Mucosa of rectum (tissue), 2 donors: ENCODE measurements around the gene TPST1.
A peak's percentile ranks its signal among the peaks of the same experiment; 100 is the strongest.

Experiments
- H3K27ac ChIP-seq, 2 donors: one replicate each; pipeline ENCODE4 v1.7.0; 2013; ENCODE audit warnings: inconsistent platforms in 2 of 2, low read depth in 2 of 2, low read length in 2 of 2
- H3K27me3 ChIP-seq, 2 donors: one replicate each; pipeline ENCODE4 v1.7.0; 2013; ENCODE audit warnings: low read length in 2 of 2; ENCODE audit not compliant: control insufficient read depth in 2 of 2, insufficient read depth in 2 of 2
- H3K36me3 ChIP-seq, 2 donors: one replicate each; pipeline ENCODE4 v1.7.0; 2013; ENCODE audit warnings: low read length in 2 of 2; ENCODE audit not compliant: control insufficient read depth in 2 of 2, insufficient read depth in 2 of 2
- H3K4me1 ChIP-seq, 2 donors: one replicate each; pipeline ENCODE4 v1.7.0; 2013; ENCODE audit warnings: low read length in 2 of 2, mild to moderate bottlenecking in 1 of 2; ENCODE audit not compliant: control insufficient read depth in 2 of 2, insufficient read depth in 2 of 2
- H3K4me3 ChIP-seq, 2 donors: one replicate each; pipeline ENCODE4 v1.7.0; 2013; ENCODE audit warnings: low read length in 2 of 2
- H3K9ac ChIP-seq, 2 donors: one replicate each; pipeline ENCODE4 v1.7.0; 2013; ENCODE audit warnings: low read length in 2 of 2, low read depth in 1 of 2, mild to moderate bottlenecking in 1 of 2
- H3K9me3 ChIP-seq, 2 donors: one replicate each; pipeline ENCODE4 v1.7.0; 2013; ENCODE audit warnings: low read length in 2 of 2; ENCODE audit not compliant: control insufficient read depth in 2 of 2
- donor health status: healthy.
- donor health status: Normal muscosa, but diverticular disease.

TPST1 gene

DNA sequence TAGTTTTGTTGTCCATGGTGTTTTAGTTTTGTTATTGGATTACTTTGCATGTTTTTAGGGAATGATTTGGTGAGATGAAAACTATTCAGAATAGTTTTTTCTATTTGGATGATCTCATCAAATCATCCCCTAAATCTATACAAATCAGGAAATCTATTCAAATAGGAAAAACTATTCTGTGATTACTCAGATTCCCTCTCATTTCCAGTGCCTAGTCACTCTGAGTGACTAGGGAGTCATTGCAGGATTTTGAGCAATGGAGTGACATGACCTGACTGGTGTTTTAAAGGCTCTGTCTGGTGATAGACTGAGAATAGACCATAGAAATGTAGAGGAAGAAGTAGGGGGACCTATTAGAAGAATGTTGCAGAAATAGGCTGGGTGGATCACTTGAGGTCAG, 72.4 kb downstream of the TPST1 start:
- H3K27me3 ChIP-seq = no peaks in the 10 kb centered on the region
- no peak overlapping the region for H3K27ac ChIP-seq
- H3K36me3 ChIP-seq = no peaks in the 10 kb centered on the region
- no peaks in the 10 kb centered on the region for H3K9me3 ChIP-seq
- H3K9ac ChIP-seq = no peak overlapping the region
- no peaks in the 10 kb centered on the region for H3K4me1 ChIP-seq
- H3K4me3 ChIP-seq = no peak overlapping the region

DNA sequence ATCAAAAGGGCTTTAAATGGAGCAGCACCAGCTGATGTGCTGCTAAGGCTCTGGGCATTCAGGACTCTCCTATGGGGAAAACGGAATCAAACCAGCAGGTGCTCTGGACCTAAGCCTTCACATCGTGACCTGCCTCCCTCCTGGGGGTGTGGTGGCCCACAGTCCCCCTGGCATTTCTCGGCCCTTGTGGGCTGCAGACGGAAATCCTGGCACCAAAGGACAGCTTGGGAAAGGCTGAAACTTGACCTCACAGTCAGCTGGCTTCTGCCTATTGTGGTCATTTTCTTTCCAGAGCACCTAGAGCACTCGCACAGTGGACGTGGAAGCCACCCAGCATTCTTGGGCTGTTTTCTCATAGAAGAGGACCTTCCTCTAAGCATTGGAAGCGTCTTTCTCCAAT, 74.8 kb downstream of the TPST1 start:
- H3K4me3 ChIP-seq = no peak overlapping the region
- no peak overlapping the region for H3K9ac ChIP-seq
- H3K4me1 ChIP-seq = no peaks in the 10 kb centered on the region
- H3K27ac ChIP-seq = no peak overlapping the region
- H3K27me3 ChIP-seq = no peaks in the 10 kb centered on the region
- no peaks in the 10 kb centered on the region for H3K9me3 ChIP-seq
- H3K36me3 ChIP-seq = no peaks in the 10 kb centered on the region

DNA sequence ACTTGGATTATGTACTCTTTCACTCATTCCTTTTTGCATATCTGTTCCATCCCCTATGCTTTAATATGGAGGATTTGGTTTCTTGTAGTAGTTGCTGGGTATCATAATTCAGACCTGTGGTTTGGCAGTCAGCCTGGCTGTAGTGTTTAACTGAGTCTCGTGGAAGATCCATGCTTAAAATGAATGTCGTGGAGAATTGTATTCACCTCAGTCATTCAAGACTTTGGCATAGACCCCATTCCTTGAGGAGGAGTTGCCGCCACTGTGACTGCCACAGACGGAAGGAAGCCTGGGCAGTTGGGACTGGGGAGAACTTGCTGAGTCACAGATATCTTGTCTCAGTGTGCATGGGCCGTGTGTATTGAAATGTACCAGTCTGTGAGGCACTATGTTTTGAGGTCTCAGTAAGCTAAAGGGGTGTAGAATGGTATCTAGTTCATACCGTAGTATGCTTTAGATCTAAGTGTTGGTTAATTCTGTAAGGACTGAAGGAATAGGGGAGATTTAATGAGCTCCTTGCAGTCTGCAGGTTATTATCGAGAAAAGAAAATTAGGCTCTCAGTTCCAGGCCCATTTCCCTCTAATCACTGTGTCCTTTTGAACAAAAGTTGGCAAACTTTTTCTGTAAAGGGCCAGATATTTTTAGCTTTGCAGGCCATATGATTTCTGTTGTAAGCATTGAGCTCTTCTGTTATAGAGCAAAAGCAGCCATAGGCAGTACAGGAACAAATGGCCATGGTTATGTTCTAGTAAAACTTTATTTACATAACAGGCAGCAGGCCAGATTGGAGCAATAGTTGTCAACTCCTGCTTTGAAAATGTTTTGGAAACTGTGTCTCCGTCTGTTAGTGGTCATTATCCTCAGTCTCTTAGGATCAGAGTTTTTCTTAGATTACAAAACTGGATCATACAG, 76.8 kb downstream of the TPST1 start:
- H3K4me3 ChIP-seq = no peak overlapping the region
- no peak overlapping the region for H3K9ac ChIP-seq
- no peaks in the 10 kb centered on the region for H3K9me3 ChIP-seq
- no peaks in the 10 kb centered on the region for H3K36me3 ChIP-seq
- no peaks in the 10 kb centered on the region for H3K27me3 ChIP-seq
- peak overlapping the region in 1 of 2 donors; percentile 18 for H3K27ac ChIP-seq
- H3K4me1 ChIP-seq = no peaks in the 10 kb centered on the region

DNA sequence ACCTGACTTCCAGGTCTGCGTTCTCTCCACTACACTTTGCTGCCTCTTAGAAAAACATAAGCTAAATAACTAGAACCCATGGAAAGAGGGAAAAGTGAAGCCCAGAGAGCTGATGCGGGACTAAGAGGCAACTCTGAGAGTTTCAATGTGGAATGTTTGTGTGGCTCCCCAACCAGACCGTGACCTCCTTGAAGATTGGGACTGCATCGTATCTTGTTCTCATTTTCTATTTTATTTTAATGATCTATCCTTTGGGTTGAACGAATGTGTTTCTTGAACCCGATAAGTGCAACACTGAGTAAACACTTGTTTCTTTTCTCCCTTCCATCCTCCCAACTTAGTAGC, 77.4 kb downstream of the TPST1 start:
- H3K27me3 ChIP-seq = no peaks in the 10 kb centered on the region
- H3K4me1 ChIP-seq = no peaks in the 10 kb centered on the region
- no peaks in the 10 kb centered on the region for H3K9me3 ChIP-seq

DNA sequence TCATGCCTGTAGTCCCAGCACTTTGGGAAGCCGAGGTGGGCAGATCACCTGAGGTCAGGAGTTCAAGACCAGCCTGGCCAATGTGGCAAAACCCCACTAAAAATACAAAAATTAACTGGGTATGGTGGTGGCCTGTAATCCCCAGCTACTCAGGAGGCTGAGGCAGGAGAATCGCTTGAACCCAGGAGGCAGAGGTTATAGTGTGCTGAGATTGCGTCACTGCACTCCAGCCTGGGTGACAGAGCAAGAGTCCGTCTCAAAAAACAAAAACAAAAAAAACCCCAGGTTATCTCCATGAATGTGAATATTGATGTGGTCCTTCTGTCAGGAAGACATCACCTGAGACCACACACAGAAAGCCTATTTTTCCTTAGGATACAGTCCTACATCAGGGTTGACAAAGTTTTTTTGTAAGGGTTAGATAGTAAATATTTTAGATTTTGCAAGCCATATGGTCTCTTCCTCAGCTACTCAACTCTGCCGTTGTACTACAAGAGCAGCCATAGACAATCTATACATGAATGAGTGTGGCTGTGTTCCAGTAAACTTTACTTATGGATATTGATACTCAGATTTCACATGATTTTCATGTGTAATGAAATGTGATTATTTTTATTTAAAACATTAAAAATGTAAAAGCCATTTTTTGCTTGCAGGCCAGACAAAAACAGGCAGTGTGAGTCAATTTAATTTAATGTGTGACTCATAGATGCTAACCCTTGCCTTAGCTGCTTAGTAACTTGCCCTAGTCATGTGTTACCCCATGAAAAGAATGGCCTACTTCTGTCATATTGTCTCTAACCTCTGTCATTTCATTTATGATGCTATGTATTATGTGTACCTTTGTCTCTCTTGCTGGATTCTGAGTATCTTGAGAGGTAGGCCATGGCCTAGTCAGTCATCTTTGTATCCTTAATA, 78.1 kb downstream of the TPST1 start:
- H3K4me1 ChIP-seq = no peaks in the 10 kb centered on the region
- no peak overlapping the region for H3K9ac ChIP-seq
- H3K9me3 ChIP-seq = no peaks in the 10 kb centered on the region
- no peak overlapping the region for H3K27ac ChIP-seq
- H3K4me3 ChIP-seq = no peak overlapping the region
- H3K36me3 ChIP-seq = no peaks in the 10 kb centered on the region
- no peaks in the 10 kb centered on the region for H3K27me3 ChIP-seq

More for the DNA sequence above, 77.4 kb downstream of the TPST1 start:
- Histone ChIP-seq H3K4me3 (no peak overlapping the region), H3K9ac (no peak overlapping the region), H3K36me3 (no peaks in the 10 kb centered on the region), H3K27ac (no peak overlapping the region)

DNA sequence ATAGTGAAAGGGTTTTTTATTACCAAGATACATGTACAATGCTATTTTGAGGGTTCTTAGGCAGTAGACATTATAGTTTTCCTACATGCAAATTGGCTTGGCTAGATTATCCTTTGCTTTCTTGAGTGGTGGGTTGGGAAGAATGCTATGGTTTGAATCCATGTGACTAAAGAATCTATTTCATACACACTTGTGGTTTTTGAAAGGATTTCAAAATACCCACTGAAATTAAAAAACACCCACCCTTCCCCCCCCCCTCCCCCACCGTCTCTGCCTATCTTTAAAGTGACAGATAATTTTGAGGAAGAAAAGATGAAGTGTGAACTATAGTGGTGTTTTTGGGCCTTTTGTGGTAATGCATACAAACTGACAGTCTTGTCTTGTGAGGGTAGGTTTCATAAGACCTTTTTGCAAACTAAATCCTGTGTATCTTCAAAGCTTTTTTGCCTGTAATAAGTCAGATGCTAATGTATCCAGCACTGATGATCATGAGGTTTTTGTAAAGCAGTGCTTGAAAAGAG, 90.9 kb downstream of the TPST1 start:
- Histone ChIP-seq H3K4me3 (no peak overlapping the region), H3K27ac (no peak overlapping the region), H3K27me3 (no peaks in the 10 kb centered on the region), H3K36me3 (no peaks in the 10 kb centered on the region), H3K4me1 (no peaks in the 10 kb centered on the region), H3K9ac (no peak overlapping the region), H3K9me3 (no peaks in the 10 kb centered on the region)

GRCh38 chr7:66296557-66296956, 91.4 kb downstream of the TPST1 start:
- Histone ChIP-seq H3K36me3 (no peaks in the 10 kb centered on the region), H3K27me3 (no peaks in the 10 kb centered on the region), H3K9ac (no peak overlapping the region), H3K4me1 (no peaks in the 10 kb centered on the region), H3K9me3 (no peaks in the 10 kb centered on the region), H3K27ac (no peak overlapping the region), H3K4me3 (no peak overlapping the region)

GRCh38 chr7:66297579-66297978, 92.4 kb downstream of the TPST1 start:
- Histone ChIP-seq H3K27ac (no peak overlapping the region), H3K4me1 (no peaks in the 10 kb centered on the region)

GRCh38 chr7:66301249-66301648, 96.1 kb downstream of the TPST1 start:
- Histone ChIP-seq H3K4me1 (no peaks in the 10 kb centered on the region), H3K27me3 (no peaks in the 10 kb centered on the region), H3K9ac (no peak overlapping the region), H3K36me3 (no peaks in the 10 kb centered on the region), H3K4me3 (no peak overlapping the region), H3K27ac (no peak overlapping the region), H3K9me3 (no peaks in the 10 kb centered on the region)

More at GRCh38 chr7:66297579-66297978, 92.4 kb downstream of the TPST1 start:
- Histone ChIP-seq H3K36me3 (no peaks in the 10 kb centered on the region), H3K27me3 (no peaks in the 10 kb centered on the region), H3K9ac (no peak overlapping the region), H3K9me3 (no peaks in the 10 kb centered on the region), H3K4me3 (no peak overlapping the region)

DNA sequence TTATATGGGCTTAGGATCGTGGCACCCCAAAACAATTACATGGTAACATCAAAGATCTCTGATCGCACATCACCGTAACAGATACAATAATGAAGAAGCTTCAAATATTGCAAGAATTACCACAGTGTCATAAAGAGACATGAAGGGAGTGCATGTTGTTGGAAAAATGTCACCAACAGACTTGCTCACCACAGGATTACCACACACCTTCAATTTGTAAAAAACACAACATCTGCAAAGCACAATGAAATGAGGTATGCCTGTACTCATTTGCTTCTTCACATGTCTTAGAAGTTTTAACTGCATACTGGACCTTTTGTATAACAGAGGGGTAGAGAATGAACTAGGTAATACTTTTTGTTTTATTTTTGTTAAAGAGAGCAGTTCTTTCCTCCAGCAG, 96.6 kb downstream of the TPST1 start:
- no peaks in the 10 kb centered on the region for H3K36me3 ChIP-seq
- H3K9ac ChIP-seq = no peak overlapping the region
- H3K27me3 ChIP-seq = no peaks in the 10 kb centered on the region
- no peak overlapping the region for H3K27ac ChIP-seq
- no peak overlapping the region for H3K4me3 ChIP-seq
- no peaks in the 10 kb centered on the region for H3K9me3 ChIP-seq
- H3K4me1 ChIP-seq = no peaks in the 10 kb centered on the region
